Measurements from ENCODE around the gene ANO3.
"Not testable (repeated sequence)": the region's sequence is repeated elsewhere in the genome, so short reads cannot be mapped to it uniquely, and the experiment has no call there.

Gene ANO3

GRCh38 chr11:26572770-26573402, 241.0 kb downstream of the ANO3 start:
- no peak for DNase-seq (ENCODE audit: low read depth in 2 of 2, low spot score in 1 of 2)

DNA sequence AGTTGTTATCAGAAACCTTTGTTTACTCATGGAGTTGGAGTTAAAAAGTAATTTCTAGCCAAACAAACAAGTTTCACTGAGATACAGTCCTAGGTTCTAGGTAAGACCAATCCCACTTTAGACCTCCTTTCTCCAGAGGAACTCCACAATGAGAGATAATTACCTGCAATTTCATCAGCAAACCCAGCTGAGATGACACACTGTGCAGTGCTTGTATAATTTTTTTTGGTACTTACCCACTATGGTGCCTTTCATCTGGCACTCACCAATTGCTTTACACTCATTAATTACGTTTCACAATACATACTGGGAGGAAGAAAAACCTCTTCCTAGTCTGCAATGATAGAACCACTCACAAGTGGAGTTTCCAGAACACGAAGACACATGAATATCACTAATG, 242.0 kb downstream of the ANO3 start:
- DNase-seq (ENCODE audit: low read depth in 2 of 2, low spot score in 1 of 2): no peak

- no peak for DNase-seq (ENCODE audit: low read depth in 2 of 2, low spot score in 1 of 2)
Observed at GRCh38 chr11:26575946-26576345, 244.0 kb downstream of the ANO3 start.

- no peak for DNase-seq (ENCODE audit: low read depth in 2 of 2, low spot score in 1 of 2)
Observed at GRCh38 chr11:26578998-26579661, 247.2 kb downstream of the ANO3 start.

- no peak for DNase-seq (ENCODE audit: low read depth in 2 of 2, low spot score in 1 of 2)
Observed at GRCh38 chr11:26579683-26580082, 247.8 kb downstream of the ANO3 start.

DNA sequence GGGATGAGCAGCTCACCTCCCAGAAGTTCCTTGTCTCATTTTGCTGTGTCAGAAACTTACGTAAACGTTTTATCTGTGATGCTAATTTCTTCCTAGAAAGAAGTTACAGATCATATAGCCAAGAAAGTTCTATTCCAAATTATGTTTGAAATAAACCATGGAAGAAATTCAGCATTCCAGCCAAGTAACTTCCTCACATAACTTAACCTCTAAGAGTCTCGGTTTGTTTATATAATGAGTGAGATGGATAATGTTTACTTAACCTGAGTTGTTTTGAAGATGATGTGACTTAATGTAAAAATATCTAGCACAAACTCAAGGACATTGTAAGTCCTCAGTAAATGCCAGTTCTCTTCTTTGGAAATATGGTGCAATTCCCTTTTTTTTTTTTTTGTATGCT, 249.0 kb downstream of the ANO3 start:
- DNase-seq (ENCODE audit: low read depth in 2 of 2, low spot score in 1 of 2): no peak

GRCh38 chr11:26583550-26583949, 251.6 kb downstream of the ANO3 start:
- no peak for DNase-seq (ENCODE audit: low read depth in 2 of 2, low spot score in 1 of 2)

GRCh38 chr11:26584818-26585217, 252.9 kb downstream of the ANO3 start:
- DNase-seq (ENCODE audit: low read depth in 2 of 2, low spot score in 1 of 2): no peak

GRCh38 chr11:26587073-26587472, 255.1 kb downstream of the ANO3 start:
- no peak for DNase-seq (ENCODE audit: low read depth in 2 of 2, low spot score in 1 of 2)

- no peak for DNase-seq (ENCODE audit: low read depth in 2 of 2, low spot score in 1 of 2)
Observed at GRCh38 chr11:26593691-26594090, 261.8 kb downstream of the ANO3 start.

GRCh38 chr11:26595207-26595865, 263.4 kb downstream of the ANO3 start:
- not testable (repeated sequence) for DNase-seq (ENCODE audit: low read depth in 2 of 2, low spot score in 1 of 2)

GRCh38 chr11:26597049-26597689, 265.2 kb downstream of the ANO3 start:
- DNase-seq (ENCODE audit: low read depth in 2 of 2, low spot score in 1 of 2): not testable (repeated sequence)

DNA sequence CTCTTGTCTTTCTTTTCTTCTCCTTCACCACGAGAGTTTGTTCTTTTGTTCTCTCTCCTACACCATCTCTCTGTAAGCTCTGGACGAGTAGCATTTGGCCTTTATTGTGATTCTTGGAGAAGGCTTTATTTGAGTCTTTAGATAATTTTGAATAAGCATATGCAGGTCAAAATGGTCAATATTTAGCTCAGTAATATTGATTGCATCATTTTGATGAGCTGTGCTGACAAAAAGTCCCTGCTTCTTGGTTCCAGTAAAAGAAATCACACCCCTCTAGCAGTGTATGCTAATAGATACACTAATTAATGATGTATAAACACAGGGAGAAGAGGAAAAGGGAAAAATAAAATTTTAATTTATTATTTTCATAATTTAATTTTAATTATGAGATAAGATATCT, 266.0 kb downstream of the ANO3 start:
- no peak for DNase-seq (ENCODE audit: low read depth in 2 of 2, low spot score in 1 of 2)

DNA sequence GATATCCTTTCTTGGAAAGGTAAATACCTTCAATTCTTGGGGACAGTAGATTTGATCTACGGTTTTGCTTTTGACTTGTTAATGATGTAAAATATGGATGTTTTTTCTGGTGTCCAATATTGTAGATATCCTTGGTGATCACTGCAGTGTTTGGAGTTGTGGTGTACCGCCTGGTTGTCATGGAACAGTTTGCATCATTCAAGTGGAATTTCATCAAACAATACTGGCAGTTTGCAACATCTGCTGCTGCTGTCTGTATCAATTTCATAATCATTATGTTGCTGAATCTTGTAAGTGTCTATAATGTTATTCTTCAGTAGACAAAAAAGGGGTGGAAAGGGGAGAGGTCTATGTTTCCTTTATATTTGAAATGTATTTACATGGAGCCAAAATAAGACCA, 267.5 kb downstream of the ANO3 start:
- DNase-seq (ENCODE audit: low read depth in 2 of 2, low spot score in 1 of 2): no peak

- DNase-seq (ENCODE audit: low read depth in 2 of 2, low spot score in 1 of 2): no peak
Observed at GRCh38 chr11:26599876-26600434, 268.0 kb downstream of the ANO3 start.

DNA sequence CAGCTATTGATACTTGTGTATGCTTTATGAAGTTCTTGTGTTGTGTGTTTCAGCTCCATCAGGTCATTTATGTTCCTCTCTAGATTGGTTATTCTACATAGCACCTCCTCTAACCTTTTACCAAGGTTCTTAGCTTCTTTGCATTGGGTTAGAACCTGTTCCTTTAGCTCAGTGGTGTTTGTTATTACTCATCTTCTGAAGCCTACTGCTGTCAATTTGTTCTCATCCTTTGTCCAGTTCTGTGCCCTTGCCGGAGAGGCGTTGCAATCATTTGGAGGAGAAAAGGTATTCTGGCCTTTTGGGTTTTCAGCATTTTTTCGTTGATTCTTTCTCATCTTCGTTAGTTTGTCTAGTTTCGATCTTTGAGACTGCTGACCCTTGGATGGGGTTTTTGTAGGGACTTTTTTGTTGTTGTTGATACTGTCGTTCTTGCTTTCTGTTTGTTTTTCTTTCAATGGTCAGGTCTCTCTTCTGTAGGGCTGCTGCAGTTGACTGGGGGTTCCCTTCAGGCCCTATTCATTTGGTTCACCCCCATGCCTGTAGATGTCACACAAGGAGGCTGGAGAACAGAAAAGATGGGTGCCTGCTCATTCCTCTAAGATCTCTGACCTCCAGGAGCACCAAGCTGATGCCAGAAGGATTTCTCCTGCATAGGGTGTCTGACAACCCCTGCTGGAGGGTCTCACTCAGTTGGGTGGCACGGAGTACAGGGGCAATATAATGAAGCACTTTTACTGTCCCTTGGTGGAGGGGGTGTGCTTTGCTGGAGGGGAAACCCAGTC, 276.0 kb downstream of the ANO3 start:
- no peak for DNase-seq (ENCODE audit: low read depth in 2 of 2, low spot score in 1 of 2)

GRCh38 chr11:26608507-26609146, 276.7 kb downstream of the ANO3 start:
- DNase-seq (ENCODE audit: low read depth in 2 of 2, low spot score in 1 of 2): no peak

- DNase-seq (ENCODE audit: low read depth in 2 of 2, low spot score in 1 of 2): no peak
Observed at GRCh38 chr11:26613759-26614158, 281.8 kb downstream of the ANO3 start.

DNA sequence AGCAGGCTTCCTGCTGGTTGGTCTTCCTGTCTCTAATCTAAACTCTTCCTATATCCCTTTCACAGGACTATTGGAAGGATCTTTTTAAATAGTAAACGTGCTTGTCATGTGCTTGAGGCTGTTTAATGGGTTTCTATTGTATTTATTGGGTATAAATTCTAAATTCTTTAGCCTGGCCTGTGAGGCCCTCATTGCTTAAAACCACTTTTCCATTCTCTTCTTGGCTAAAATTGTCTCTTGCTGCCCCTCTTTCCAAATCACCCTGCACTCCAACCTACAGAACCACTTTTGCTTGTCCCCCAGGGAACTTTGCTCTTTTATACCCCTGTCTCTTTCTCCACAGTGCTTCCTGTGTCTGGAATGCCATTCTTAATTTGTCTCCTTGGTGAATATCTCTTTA, 286.5 kb downstream of the ANO3 start:
- DNase-seq (ENCODE audit: low read depth in 2 of 2, low spot score in 1 of 2): no peak

DNA sequence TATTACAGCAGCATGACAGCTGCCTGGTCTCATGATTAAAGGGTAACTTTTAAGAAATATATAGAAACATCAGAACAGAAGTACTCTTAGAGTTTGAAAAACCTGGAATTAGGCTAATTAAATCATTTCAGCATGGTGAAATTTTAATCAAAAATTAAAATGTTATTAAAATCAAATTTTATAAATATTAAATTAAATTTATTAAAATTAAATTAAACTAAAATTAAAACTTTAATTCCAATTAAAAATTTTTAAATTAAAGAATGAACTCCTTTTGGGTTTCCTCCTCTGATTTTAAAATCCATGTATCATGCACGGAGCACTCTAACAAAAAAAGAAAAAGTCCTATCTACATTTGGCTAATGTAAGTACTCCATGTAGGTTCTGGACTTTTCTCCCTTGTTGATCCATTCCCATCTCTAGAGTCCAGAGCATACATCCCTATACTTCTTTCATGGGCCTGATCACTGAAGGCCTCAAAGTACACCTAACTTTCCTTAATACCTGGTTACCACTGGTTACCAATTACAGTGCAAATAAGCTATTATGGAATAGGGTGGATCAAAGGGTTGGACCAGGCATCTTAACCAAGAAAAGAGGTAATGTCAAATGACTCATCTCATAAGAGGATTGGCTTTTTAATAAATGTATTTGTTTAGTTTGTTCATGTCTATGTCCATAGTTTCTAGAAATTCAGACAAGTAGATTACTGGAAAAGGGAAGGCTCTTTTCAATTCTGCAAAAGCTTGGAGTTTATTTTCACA, 288.5 kb downstream of the ANO3 start:
- DNase-seq (ENCODE audit: low read depth in 2 of 2, low spot score in 1 of 2): no peak
